RCC 7860 (cell line): ENCODE measurements around the gene ZNF507.

ENCODE experiments used
- DNase-seq: peaks from one replicate; pipeline ENCODE4 v3.0.0-alpha.2; 2015; ENCODE audit warnings: low spot score
- FAIRE-seq: peaks from 2 replicates; lab custom pipeline; 2012; peaks lifted over from hg19 to GRCh38; lab: Jason Lieb, UNC

The ZNF507 gene

DNA sequence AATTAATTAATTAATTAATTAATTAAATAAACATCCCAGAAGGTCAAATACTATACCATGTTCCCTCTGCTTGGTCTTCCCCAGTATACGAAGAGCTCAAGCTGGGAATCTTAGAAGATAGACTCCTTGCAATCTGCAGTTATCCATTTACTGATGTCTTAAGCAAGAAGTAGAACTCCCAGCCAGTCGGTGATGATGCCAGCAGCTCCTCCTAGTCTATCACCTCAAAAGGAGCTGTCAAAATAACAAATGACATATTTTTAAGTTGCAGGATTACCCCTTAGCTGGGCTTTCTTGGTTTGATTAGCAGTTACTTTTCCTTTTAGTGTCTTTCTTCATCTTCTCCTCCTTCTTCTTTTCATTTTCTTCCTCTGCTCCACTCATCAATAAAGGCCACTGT, 6.0 kb upstream of the ZNF507 start:
- DNase-seq (no peak), FAIRE-seq (no peak)

DNA sequence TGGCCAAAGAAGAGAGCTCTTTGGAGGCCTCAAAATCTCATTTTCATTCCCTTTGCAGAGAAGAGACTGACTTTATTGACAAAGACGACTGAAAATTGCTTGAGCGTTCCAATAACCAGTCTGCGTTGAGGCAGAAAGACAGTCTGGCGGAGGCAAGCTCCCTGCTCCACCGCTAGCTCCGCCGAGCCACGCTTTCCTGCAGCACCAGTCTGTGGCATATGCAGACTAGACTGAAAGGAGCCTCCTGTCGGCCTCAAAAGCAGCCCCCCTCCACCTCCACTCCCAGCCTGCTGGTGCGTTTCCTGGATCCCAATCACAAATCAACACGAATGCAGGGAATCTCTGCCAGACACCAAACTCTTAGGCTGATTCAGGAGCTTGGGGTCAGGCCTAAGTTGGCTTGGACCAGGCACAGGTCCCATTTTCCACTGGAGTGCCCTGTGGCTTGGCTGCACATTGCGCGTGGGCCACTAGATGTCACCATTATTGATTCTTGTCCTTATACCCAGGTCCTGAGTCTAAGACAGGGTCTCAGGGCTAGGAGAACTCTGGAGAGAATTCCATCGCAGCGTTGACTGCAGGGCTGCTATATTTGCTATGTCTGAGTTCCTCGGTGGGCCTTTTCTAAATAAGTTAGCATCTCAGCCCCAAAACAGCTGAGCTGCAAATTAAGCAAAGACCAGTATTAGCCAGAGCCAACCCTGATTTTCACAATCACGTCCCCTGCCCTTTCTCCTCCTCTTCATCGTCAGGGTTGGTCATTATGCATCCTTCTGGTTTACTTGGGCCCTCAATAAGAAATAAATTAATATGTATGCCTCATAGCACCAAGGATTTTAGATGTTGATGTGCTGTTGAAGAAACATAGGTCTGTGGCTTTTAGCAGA, 5.2 kb upstream of the ZNF507 start:
- DNase-seq (peak; percentile 22), FAIRE-seq (no peak)

DNA sequence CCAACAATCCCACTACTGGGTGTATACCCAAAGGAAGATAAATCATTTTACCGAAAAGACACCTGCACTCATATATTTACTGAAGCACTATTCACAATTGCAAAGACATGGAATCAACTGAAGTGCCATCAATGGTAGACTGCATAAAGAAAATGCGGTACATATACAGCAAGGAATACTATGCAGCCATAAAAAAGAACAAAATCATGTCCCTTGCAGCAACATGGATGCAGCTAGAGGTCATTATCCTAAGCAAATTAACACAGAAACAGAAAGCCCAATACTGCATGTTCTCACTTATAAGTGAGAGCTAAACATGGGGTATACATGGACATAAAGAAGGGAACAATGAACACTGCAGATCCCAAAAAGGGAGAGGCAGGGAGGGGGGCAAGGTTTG, 2.7 kb upstream of the ZNF507 start:
- FAIRE-seq: no peak
- no peak for DNase-seq

DNA sequence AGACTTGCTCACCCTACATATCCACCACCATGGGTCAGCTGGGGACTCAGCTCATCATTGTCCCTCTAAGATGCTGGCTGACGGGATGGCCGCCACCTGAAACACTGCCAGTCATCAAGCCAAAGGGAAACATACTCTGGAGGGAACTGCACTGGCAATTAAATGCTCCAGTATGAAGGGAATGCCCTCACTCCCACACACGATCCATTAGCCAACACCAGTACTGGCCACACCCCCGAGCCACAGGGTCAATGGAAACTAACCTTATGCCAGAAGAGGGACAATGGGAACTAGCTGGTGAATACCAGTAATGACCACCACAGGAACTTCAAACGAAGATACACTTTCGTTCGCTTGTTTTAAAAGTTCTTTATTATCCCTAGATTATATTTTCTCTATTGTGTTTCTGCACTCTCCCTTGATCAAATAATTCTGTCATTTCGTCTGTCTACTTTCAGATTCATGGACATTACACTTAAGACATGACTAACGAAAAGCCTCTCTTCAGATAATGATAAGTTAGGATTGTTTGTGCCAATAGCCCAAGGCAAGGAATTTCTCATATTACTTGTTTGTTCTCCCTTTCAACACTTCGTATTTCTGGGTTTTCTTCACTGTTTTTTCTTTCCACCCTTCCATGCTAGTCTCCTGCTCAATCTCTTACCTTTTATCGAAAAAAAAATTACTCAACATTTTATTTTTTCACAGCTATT, 1.7 kb upstream of the ZNF507 start:
- DNase-seq (no peak), FAIRE-seq (no peak)

DNA sequence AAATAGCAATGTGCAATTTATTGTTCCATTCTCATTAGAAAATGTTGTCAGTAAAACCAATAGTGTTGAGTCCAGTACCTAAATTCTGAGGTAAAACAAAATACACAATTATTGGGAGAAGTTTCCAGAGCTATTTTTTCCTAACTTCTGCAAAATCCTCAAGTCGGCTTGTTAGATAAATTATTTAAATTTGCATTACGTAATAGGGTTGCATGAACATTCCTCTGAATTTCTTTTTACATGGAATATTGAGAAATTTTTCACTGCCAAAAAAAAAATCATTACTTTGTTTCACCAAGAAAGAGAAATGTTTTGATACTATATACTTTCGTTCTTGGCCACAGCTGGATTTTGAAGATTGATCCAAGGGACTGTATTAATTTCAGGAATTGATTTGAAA, 1.5 kb downstream of the ZNF507 start:
- FAIRE-seq: no peak
- no peak for DNase-seq

DNA sequence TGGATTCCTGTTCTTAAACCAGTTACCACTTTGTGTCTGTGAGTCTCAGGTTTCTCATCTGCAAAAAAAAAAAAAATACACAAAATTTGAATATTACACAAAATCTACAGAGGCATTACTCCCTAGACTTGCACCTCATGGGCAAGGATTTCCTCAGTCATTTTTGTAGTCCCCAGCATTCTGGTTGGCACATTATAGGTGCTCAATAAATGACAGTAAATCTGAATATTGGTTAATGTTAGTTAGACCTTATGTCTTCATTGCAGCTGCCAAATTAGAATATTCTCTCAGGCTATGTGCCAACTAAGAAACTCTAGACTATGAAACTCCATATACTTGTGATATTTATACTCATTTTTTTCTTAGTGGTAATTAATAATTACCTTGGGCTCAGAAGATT, 2.2 kb downstream of the ZNF507 start:
- DNase-seq: no peak
- FAIRE-seq: no peak

DNA sequence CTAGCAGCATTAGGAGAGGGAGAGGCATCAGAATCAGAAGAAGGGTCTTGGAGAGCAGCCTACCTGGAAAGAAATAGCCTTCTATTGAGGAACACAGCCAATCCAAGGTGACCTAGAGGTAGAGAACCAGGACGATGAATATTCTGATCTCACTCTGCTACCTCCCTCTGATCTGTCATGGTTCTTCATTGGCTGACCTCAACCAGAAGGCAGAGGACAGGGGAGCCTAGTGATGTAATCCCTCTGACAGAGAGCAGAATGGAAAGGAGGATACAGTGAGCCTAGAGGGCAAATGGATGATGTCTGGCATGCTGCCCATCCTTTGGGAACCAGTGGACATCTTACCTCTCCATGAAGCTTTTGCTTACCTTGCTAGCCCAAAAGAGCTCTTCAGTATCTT, 3.6 kb downstream of the ZNF507 start:
- DNase-seq: peak; percentile 5
- no peak for FAIRE-seq

DNA sequence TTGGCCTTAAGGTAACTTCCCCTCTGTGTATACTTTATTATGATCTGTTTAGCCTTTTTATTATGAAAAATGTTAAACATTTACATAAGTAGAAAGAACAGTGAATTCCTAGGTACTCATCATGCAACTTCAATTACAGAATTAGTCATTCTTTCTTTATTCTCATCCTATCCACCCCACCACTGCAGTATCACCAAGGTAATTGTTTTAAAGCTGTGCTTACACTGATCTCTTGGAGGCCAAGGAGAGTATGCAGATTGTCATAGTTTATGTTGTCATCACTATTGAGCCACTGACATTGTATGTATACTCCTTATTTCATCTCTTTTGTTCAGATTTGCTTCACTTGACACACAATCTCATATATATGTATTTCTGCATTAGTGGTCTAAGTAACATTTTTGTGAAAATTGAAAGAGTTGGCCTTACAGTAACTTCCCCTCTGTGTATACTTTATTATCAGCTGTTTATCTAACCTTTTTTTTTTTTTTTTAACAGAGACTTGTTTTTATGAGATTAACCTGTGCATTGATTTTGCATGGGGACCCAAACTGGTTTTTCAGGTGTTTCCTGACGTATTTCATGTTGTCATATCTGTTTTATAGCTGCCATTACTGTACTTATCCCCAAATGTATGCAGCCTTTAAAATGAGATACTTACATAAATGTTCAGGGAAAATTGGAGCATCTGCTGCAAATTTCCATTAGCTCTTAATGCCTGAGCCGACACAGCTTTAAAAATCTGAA, 4.5 kb downstream of the ZNF507 start:
- peak; percentile 6 for DNase-seq
- FAIRE-seq: no peak

DNA sequence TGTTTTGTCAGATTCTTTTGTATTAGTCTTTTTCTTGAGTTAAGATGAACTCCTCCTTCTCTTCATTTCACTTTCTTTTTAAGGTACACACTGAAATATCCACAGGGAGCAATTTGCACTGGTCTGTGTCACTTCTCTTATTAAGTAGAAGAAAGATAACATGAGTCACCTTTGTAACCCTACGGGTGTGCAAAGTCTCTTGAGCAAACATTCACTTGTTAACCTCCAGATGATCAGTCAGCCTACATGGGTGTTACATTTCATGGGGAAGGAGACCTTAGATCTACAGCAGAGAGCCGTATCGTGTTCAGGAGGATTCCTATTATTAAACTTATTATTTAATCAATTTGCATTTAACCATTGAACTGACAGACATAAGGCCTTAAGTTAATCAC, 5.1 kb downstream of the ZNF507 start:
- DNase-seq: peak; percentile 40

DNA sequence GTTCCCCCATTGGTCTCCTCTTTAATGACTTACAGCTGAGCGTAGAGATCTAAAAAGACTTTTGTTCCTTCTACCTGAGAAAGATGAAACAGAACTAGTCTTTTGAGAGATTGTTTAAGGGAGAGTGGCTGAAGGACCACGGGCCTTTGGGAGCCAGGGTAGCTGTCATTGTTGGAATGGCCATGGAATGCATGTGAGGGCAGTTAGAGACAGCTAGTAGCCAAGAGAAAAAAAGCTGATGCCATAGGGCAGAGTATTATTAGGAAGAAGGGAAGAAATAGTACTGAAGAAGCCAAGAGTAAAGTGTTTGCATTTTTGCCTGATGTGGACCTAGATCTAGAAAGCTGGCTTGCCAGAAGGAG, 5.6 kb downstream of the ZNF507 start:
- DNase-seq (no peak), FAIRE-seq (no peak)

More for the DNA sequence above, 5.1 kb downstream of the ZNF507 start:
- peak; percentile 61 for FAIRE-seq

DNA sequence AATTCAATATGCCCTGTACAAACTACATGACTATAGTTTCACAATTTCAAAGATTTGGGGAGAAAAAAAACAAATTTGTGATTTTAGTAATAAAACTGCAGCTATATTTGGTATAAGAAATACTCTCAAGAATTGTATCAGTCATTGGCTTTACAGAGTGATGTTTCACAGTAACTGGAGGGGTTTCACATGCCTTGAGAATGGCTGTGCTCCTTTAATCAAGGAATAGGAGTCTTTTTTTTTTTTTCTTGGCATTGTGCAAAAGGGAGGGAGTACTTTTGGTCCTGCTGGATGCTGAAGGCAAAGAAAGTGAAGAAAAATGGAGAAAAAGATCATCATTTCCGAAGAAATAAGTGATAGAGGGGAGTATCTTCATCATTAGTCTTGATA, 6.8 kb downstream of the ZNF507 start:
- DNase-seq (no peak), FAIRE-seq (no peak)

DNA sequence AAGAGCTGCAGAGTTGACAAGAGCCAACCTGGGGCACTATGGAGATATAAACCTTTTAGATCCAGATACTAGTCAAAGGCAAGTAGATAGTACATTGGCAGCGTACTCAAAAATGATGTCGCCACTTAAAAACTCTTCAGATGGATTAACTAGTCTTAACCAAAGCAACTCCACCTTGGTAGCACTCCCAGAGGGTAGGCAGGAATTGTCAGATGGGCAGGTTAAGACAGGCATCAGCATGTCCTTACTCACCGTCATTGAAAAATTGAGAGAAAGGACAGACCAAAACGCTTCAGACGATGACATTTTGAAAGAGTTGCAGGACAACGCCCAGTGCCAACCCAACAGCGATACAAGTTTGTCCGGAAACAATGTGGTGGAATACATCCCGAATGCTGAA, 8.9 kb downstream of the ZNF507 start:
- no peak for FAIRE-seq
- no peak for DNase-seq

DNA sequence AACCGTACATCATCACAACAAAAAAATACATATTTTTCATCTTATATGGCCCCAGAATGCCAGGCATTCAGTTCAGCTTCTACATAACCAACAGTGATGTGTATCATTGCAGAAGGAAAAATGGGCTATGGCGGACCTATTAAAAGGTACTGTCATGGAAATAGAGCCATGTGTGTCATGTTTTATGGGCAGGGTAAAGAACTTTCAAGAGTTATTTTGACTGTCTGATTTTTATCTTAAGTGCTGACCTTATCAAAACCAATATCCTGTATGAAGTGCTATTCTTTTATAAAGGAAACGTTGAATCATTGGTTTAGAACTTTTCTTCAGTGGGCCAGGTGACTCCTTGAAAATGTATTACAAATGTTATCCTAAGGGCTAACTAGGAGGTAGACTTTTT, 9.9 kb downstream of the ZNF507 start:
- DNase-seq: no peak
- no peak for FAIRE-seq

DNA sequence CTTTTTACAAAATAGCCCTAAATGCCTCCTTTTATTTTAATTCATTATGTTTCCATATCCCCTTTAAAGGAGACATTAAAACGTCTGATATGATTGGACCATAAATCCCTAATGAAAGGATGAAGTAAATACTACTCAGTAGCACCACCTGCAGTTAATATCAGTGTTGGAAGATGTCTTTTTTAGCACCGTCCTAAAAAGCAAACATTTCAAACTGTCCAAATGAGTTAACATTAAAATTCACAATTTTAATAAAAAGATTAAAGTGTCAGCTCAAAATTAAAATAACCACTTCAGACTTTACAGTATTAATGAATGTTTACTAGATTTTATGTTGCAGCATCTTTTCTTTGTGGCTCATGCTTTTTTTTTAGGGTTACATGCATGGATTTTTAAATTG, 12.3 kb downstream of the ZNF507 start:
- FAIRE-seq (no peak), DNase-seq (no peak)

DNA sequence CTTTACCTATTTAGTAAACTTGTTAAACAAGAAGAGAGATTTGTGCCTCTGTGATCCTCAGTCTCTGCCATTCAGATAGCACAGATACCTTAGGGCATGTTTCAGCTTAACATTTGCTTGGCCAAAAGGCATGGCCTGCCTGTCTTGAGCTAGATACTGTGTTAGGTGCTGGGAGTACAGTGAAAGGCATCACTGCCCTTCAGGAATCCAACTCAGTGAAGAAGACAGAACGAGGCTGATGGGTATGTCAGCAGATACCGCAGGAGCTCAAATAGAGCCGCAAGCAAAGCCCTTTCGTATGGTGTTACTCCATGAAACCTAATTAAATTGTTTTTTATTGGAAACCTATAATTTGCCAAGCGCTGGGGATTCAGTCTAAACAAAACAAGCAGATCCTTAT, 12.9 kb downstream of the ZNF507 start:
- no peak for FAIRE-seq
- no peak for DNase-seq

DNA sequence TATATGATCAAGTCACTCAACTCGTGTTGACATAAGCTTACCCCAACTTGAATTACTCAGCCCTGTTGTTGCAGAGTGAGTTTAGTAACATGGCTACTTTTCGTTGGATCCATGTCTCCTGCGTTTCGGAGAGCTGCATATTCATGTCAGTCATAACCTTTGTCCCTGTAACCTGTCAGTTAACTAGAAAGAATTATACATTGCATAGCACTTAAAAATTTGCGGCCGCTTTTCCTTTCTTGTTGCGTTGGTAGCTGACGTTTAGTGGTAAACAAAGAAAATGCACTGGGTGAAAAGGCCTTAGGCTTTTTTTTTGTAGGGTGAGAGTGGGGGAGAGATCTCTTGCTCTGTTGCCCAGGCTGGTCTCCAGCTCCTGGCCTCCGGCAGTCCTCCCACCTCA, 14.2 kb downstream of the ZNF507 start:
- FAIRE-seq (no peak), DNase-seq (no peak)

DNA sequence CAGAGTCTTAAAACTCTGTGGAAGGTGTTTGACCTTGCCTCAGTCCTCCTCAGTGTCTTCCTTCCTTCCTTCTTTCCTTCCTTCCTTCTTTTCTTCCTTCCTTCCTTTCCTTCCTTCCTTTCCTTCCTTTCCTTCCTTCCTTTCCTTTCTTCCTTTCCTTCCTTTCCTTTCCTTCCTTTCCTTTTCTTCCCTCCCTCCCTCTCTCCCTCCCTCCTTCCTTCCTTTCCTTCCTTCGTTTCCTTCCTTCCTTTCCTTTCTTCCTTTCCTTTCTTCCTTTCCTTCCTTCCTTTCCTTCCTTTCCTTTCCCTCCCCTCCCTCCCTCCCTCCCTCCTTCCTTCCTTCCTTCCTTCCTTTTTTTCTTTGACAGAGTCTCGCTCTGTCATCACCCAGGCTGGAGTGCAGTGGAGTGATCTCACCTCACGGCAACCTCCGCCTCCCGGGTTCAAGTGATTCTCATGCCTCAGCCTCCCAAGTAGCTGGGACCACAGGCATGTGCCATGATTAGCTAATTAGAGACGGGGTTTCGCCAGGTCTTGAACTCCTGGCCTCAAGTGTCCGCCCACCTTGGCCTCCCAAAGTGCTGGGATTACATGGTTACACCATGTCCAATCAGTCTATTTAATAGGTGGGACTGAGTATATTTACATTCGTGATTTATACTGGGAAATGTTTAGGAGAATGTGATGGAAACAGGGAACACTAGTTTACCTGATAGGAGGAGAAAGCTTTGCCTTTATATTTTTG, 16.3 kb downstream of the ZNF507 start:
- FAIRE-seq (no peak), DNase-seq (no peak)

DNA sequence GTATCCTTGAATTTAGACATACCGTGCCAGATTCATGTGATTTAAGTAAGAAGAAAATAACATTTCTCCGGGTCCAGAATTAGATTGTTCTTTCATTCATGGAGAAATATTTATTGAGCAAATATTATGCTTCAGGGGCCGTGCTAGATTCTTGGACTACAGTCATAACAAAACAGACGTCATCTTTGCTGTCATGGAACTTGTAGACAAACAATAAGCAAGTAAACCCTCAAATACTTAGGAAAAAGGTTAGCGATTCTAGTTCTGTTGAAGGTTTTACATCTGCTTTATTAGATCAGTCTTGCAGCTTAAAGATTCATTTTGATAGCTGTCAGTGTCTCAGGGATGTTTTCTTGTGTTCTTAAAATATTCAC, 16.9 kb downstream of the ZNF507 start:
- FAIRE-seq: no peak
- DNase-seq: no peak

DNA sequence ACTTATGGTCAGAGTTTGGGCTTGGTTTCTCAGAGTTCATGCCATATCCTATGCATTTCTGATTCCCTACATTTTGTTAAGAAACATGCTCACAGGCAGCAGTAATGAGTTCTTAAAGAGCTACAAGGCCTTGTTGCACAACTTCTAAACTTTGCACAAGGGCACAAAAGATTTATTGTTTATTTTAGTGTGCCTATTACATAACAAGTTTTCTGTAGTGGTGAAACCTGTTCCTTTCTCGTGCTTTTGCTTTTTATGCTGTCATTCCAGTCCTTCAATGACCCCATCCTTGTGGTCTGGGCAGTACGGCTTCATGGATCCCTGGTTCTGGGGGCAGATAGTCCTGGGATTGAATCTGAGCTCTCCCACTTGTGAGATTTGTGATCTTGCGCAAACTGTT, 17.8 kb downstream of the ZNF507 start:
- no peak for FAIRE-seq
- DNase-seq: no peak

DNA sequence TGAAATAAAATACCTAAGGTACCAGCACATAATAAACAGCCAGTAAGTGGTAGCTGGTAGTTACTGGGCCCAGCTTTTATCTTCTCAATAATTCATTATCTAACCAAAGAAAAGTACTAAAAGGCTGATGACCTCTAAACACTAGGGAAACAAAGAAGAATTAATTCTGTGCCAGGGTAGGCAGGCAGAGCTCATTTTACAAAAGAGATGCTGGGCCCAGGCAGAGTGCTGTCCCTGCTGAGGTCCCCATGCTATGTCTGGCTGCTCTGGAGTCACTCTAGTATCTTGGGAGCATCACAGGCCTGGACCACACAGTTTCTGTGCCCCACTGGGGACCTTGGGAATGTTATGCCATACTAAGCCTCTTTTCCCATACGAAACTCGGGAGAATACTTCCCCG, 18.2 kb downstream of the ZNF507 start:
- FAIRE-seq: no peak
- no peak for DNase-seq

DNA sequence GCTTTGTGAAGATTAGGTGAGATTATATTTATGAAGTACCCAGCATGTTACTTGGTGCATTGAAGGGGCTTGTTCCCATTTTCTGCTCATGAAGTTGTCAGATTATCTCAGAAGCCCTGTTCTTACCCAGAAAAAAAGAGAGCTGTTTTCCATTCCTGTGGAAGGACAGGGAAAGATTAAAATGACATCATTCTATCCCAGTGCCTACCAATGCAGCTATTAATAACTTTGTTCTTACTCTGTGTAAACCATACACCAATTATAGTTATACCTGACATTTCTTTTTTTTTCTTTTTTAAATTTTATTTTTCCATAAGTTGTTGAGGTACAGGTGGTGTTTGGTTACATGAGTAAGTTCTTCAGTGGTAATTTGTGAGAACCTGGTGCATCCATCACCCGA, 18.6 kb downstream of the ZNF507 start:
- DNase-seq (no peak), FAIRE-seq (no peak)
